Middle frontal gyrus (tissue), 1 donor: Measurements from ENCODE around the gene PLGRKT.
A peak's percentile ranks its signal among the peaks of the same experiment; 100 is the strongest.
"Not testable (repeated sequence)": the region's sequence is repeated elsewhere in the genome, so short reads cannot be mapped to it uniquely, and the experiment has no call there.

ENCODE experiments used
- DNase-seq: peaks from one replicate; pipeline ENCODE4 v3.0.0-alpha.2; 2015; ENCODE audit warnings: low spot score; ENCODE audit errors: extremely low spot score

The PLGRKT gene

GRCh38 chr9:5452286-5452609 is 14.5 kb upstream of the PLGRKT start:
- no peak for DNase-seq

GRCh38 chr9:5450359-5451091 is 12.8 kb upstream of the PLGRKT start, which contains the start of gene CD274:
Gene CD274 (plus strand): TSS chr9:5450542. CDS start chr9:5456114, 5,572 bp downstream.
- peak; percentile 54 for DNase-seq

GRCh38 chr9:5449521-5450358 is 12.0 kb upstream of the PLGRKT start:
- DNase-seq = no peak

- no peak for DNase-seq
These were observed 11.0 kb upstream of the PLGRKT start for GRCh38 chr9:5448461-5449435.

GRCh38 chr9:5448016-5448415 is 10.3 kb upstream of the PLGRKT start:
- DNase-seq = no peak

GRCh38 chr9:5447337-5447736 is 9.6 kb upstream of the PLGRKT start:
- DNase-seq = no peak

- no peak for DNase-seq
These were observed 8.9 kb upstream of the PLGRKT start for GRCh38 chr9:5446451-5447236.

GRCh38 chr9:5445886-5446285 is 8.2 kb upstream of the PLGRKT start:
- DNase-seq = no peak

- not testable (repeated sequence) for DNase-seq
These were observed 7.4 kb upstream of the PLGRKT start for GRCh38 chr9:5445096-5445495.

GRCh38 chr9:5443850-5444249 is 6.1 kb upstream of the PLGRKT start:
- DNase-seq = no peak

GRCh38 chr9:5442400-5443011 is 4.8 kb upstream of the PLGRKT start:
- peak; percentile 39 for DNase-seq

- DNase-seq = no peak
These were observed 3.3 kb upstream of the PLGRKT start for GRCh38 chr9:5441043-5441442.

GRCh38 chr9:5440426-5440825 is 2.7 kb upstream of the PLGRKT start:
- DNase-seq = no peak

- DNase-seq = no peak
These were observed 807 bp upstream of the PLGRKT start for GRCh38 chr9:5438301-5439162.

- no peak for DNase-seq
These were observed 1.3 kb downstream of the PLGRKT start for GRCh38 chr9:5436441-5436840.

GRCh38 chr9:5435912-5436311 is 1.8 kb downstream of the PLGRKT start:
- no peak for DNase-seq

GRCh38 chr9:5433841-5434810 is 3.6 kb downstream of the PLGRKT start:
- not testable (repeated sequence) for DNase-seq

- DNase-seq = not testable (repeated sequence)
These were observed 4.4 kb downstream of the PLGRKT start for GRCh38 chr9:5433328-5433727.
